HG03045 (cell line): Measurements from ENCODE around the gene KCTD8.

Experiments used
- ATAC-seq: cut with Tn5 transposase; IDR thresholded peaks from one replicate; pipeline ENCODE4 v1.9.1; 2021; ENCODE audit warnings: mild to moderate bottlenecking, moderate library complexity; ENCODE audit not compliant: unreplicated experiment

The KCTD8 gene

DNA sequence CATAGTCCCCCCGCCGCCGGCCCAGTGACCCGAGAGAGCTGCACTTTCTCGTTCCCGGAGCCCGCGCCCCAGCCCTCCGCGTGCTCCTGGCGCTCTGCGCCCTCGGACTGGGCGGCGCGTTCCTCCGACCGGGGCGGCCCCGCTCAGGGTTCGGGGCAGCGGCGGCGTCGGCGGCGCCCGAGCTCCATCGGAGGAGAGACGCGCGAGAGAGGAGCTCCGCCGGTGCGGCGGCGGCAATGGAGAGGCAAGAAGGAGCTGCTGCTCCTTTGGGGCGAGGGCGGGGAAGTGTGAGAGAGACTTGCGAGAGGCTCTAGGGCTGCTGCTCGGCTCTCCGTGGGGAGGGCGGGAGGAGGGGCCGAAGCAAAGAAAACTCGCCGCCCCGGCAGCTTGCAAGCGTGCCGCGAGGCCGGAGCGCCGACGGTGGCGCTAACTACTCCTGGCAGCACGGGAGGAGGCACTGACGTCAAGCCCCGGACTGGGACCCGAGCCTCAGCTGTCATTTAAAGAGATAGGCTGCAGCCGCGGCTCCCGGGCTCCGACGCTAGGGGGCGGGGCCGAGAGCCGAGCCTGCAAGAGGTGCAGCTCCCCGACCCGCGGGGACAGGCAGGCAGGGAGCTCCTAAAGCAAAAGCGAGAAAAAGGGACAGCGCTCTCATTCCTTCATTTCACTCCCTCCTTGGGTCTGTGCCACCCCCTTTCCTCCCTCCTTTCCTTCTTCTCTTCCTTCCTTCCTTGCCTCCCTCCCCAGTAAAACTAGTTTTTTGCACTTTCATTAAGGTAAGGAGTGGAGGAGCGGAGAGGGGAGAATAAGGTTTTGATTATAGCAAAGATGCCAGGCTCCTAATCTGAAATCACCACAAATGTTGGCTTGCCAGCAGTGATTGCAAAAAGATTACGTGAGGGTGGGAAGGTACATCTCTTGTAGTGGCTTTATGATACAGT is at the start of gene KCTD8:
Gene KCTD8 (minus strand): TSS at position 289 of the 941 bp plus-strand sequence.
- ATAC-seq = peak; percentile 96

GRCh38 chr4:44494810-44495701 is 46.4 kb upstream of the KCTD8 start:
- no peak for ATAC-seq

- ATAC-seq = no peak
Observed at GRCh38 chr4:44493924-44494323, 45.3 kb upstream of the KCTD8 start.

DNA sequence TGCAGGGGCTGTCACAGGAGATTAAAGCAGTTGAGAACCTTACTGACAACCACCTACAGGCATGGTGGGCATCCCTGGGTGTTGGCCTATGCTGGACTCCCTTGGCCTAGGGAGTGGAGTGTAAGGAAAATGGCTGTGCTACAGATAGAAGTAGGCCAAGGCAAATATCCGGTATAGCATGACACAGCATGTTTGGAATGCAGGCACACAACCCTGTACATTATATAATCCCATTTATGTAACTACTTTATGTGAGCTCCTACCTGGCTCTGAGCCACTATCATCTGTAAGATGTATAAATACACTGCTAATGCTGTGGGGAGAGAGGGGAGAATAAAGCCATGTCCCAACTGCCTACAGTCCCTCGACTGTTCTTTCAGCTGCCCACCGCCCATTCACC is 38.7 kb upstream of the KCTD8 start:
- ATAC-seq = no peak

GRCh38 chr4:44479731-44480130 is 31.1 kb upstream of the KCTD8 start:
- ATAC-seq = no peak

GRCh38 chr4:44462259-44462658 is 13.7 kb upstream of the KCTD8 start:
- no peak for ATAC-seq

- peak; percentile 19 for ATAC-seq
Observed at GRCh38 chr4:44447563-44448504, 775 bp downstream of the KCTD8 start.

DNA sequence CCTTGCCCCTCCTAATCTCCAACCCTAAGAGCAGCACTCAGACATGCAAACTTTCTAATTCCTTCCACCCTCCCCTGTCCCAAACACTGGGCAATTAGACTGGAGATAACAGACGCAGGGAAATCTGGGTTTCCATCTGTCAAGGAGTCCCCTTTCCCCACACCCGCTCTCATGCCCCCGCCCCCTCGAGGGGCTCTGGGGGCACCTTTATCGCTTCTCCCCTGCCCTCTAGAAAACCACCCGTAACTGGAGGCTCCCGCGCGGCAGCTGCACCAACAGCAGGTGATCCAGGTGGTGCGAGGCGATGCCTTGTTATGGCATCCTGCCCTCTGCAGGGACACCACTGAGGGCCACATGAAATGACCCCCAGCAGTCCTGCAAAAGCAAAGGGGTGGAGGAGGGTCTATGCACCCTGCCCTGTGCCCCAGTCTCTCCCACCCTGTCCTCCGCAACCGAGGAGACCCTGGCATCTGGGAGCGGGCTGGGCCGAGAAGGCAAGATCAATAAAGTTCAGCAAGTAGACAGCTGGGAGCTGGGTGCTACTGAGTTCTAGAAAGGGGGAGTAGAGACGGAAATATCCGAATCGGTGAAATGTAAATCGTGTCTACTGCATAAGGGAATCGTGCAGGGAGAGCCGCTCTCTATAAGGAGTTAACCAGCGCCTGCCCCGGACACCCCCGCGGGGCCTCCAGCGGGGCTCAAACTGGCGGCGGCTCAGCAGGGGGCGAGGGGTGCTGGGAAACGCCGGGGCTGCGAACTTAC is 1.6 kb downstream of the KCTD8 start:
- no peak for ATAC-seq

GRCh38 chr4:44446191-44446590 is 2.4 kb downstream of the KCTD8 start:
- no peak for ATAC-seq

DNA sequence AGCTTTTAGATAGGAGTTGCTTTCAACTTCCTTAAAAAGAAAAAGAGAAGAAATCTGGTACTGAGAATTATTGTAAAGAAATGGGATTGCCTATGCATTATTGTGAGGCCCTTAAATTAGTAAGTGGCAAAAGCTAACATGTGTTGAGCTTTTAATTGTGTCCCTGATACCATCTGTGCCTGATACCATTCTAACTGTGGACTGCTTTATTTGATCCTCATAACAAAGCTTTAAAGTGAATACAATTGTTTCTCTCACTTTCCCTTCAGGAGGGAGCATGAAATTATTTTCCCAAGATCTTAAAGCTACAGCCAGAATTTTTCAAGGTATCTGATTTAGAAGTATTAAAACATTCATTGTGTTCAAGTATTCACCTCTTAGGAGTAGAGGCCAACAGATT is 9.9 kb downstream of the KCTD8 start:
- no peak for ATAC-seq

GRCh38 chr4:44434247-44434646 is 14.4 kb downstream of the KCTD8 start:
- no peak for ATAC-seq

DNA sequence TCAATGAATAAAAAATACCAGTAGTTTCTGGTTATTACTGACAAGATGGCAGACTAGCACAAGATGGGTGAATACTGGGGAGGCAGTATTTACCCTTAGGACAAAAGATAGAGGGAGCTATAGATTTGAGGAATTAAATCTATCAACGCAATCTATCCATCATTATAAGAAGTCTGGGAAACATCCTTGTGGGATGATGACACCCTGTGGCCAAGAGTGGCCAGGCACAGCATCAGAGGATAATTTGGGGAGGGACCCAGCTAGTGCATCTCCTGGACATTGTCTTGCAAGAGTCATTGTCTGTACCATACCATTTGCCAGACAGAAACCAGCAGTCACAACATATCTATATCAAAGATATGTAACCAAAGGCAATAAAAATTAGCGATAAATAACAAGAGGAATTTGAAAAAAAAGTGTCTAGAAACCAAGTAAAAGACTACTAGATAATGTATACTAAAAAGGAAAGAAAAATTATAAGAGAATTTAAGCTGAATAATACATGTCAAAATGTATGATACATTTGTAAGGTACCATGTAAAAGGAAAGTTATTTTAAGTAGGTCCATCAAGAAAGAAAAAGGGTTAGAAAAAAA is 22.9 kb downstream of the KCTD8 start:
- ATAC-seq = no peak

DNA sequence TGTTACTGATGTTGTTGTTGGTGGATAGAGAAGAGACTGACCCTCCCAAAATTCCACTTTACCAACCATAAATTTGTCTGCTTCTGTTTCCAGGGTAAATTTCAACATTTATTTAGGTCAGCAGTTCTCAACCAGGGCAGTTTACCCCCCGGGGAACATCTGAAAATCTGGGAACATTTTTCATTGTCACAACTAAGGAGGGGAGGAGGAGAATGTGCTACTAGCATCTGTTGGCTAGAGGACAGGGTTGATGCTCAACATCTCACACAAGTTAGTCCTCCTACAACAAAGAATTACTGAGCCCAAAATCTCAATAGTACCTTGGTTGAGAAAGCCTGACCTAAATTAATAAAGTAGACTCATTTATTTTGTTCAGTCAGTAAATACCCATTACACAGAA is 25.7 kb downstream of the KCTD8 start:
- no peak for ATAC-seq

- no peak for ATAC-seq
Observed at GRCh38 chr4:44421330-44422065, 27.1 kb downstream of the KCTD8 start.

DNA sequence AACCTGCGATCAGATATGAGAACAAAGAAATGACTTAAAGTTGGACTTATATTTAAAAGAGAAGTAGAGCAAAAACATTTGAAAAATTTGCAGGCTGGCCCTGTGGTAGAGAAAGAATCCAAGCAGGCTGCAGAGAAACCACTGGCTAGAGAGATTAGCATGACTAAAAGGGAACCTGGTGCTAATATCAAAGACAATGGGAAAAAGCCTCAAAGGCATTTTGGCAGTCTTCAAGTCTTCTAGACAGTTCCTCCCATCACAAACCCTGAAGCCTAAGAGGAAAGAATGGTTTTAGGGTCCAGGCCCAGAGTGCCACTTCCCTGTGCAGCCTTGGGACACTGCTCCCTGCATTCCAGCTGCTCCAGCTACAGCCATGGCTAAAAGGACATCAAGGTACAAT is 33.4 kb downstream of the KCTD8 start:
- ATAC-seq = no peak

- ATAC-seq = no peak
Observed at GRCh38 chr4:44368413-44369167, 80.0 kb downstream of the KCTD8 start.

DNA sequence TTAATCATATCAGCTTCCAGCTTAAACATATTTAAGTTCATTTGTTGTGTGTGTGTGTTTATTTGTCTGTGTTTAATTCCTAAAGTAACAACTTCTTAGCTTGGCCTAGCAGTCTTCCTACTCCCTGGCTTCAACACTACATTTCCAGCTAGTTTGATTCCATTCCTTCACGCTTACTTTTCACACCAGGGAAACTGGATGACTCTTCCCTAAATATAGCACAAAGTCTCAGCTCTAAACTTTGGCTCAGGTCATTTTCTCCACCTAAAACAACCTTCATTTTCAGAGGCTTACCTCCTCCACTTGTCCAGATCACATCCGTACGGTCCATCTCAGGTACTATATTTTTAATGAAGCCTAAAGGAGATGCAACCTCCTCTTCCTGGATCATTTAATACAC is 94.4 kb downstream of the KCTD8 start:
- no peak for ATAC-seq

DNA sequence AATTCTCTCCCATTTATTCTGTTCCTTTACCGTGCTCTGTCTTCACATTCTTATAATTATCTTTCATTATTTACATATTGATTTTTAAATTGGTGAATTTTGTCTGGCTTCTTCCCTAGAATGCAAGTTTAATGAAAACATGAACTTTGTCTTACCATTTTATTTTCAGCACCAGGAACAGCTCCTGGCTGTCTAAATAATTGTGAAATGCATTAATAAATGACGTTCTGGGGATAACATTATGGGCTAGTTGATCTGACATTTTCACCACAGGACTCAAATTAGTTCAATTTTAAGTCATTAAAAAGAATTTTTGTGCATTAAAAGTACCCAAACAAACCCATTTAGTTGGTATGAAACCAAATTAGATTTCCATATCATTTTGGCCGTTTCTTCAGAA is 97.5 kb downstream of the KCTD8 start:
- ATAC-seq = no peak
